GM12874 (cell line): ENCODE results near the gene ANOS1.

ENCODE experiments used
- CTCF ChIP-seq: IDR thresholded peaks from 2 replicates; pipeline ENCODE4 v1.5.1; 2011; ENCODE audit warnings: low read depth, mild to moderate bottlenecking, control low read depth, low read length, moderate library complexity; ENCODE audit not compliant: insufficient read depth

Gene ANOS1

GRCh38 chrX:8692871-8693270 lies 39.1 kb downstream of the ANOS1 start:
- TF ChIP-seq CTCF, result no peak

- no peak for TF ChIP-seq CTCF
Measured at GRCh38 chrX:8689473-8689872, 42.5 kb downstream of the ANOS1 start.

- no peak for TF ChIP-seq CTCF
Measured at GRCh38 chrX:8688776-8689175, 43.2 kb downstream of the ANOS1 start.

GRCh38 chrX:8684201-8684965 lies 47.6 kb downstream of the ANOS1 start:
- no peak for TF ChIP-seq CTCF

- no peak for TF ChIP-seq CTCF
Measured at GRCh38 chrX:8683687-8684086, 48.2 kb downstream of the ANOS1 start.

- no peak for TF ChIP-seq CTCF
Measured at GRCh38 chrX:8679550-8679949, 52.4 kb downstream of the ANOS1 start.

GRCh38 chrX:8675006-8675630 lies 56.8 kb downstream of the ANOS1 start:
- TF ChIP-seq CTCF, result no peak
